NCI-H69 (cell line): ENCODE measurements around the gene DOLK.

Source experiments
- DNase-seq: peaks from one replicate; lab custom pipeline; 2025; lab: John Stamatoyannopoulos, UW

Gene DOLK

DNA sequence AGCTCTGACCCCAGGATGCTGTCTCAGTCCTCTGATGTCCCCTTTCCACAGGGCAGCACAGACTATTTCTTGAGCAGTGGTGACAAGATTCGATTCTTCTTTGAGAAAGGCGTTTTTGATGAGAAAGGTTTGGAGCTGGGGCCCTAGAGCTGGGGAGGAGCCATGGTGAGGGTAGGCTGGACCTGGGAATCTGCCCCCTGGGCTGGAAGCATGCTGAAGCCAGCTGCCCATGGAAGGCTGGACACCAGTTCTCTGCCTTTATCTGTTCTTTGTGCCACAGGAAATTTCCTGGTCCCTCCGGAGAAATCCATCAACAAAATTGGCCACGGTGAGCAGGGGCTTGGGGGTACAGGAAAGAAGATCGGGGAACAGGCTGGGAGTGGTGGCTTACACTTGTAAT lies 13.7 kb downstream of the DOLK start:
- no peak for DNase-seq

DNA sequence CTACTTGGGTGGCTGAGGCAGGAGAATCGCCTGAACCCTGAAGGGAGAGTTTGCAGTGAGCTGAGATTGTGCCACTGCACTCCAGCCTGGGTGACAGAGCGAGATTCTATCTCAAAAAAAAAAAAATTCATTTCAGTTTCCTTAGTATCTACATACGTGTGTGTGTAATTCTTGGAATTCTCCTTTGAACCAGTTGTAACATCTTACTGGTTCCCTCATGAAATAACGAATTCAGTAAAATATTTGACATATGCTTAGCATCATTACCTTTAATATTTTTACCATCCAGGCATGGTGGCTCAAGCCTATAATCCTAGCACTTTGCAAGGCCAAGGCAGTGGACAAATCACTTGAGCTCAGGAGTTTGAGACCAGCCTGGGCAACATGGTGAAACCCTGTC lies 17.8 kb downstream of the DOLK start:
- DNase-seq, result no peak

DNA sequence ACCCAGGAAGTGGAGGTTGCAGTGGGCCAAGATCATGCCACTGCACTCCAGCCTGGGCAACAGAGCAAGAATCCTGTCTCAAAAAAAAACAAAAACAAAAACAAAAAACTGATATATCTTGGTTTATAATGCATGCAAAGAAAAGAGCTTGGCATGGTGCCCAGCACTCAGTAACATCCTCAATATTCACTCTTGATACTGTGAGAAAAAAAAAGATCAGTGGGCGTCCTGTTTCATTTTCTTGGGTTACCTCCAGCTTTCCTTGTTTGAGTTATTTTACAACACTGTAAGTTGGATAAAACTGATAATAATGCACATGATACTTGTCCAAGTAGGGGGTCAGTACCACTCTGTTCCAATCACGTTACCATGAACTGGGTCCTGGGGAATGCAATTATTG lies 18.8 kb downstream of the DOLK start:
- DNase-seq, result no peak

DNA sequence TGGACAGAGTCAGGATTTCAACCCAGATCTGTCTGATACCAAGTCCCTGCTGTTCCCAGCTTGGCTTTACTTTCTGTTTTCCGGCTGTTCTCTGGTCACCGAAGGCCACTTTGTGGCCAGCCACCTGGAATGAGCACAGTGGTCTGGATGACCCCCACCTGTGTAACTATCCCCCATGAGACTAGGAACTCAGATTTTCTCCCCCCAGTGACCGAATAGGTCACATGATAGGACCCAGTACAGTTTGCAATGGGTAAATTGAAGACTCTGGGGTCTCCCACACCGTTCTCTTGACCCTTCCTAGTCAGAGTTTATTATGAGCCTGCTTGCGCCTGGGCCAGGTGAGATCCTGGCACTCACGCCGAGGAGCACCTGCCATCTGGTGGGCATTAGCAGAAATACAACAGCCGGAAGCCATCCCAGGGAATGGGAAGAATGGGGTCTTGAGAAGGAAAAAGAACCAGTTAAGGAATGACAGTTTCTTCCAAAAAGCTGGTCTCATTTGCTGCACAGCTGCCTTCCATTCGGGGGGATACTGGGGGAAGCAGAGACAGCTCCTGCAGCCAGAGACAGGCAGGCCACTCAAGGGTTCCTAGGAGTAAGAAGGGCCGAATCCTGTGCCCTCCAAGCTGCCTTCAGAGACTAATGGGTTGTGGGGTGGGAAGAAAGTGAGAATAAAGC lies 19.5 kb downstream of the DOLK start:
- peak; percentile 76 for DNase-seq

DNA sequence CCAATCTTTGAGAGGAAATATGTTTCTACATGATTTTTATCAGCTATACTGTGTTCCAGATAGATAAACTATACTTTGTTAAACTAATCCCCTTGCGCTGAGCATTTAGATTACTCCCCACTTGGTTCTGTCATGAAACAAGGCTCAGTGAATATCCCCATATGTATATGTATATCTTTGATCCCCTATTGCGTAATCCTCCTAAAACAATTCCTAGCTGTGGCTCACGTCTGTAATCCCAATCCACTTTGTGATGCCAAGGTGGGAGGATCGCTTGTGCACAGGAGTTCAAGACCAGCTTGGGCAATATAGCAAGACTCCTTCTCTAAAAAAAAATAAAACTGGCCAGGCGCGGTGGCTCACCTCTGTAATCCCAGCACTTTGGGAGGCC lies 23.9 kb downstream of the DOLK start:
- no peak for DNase-seq

DNA sequence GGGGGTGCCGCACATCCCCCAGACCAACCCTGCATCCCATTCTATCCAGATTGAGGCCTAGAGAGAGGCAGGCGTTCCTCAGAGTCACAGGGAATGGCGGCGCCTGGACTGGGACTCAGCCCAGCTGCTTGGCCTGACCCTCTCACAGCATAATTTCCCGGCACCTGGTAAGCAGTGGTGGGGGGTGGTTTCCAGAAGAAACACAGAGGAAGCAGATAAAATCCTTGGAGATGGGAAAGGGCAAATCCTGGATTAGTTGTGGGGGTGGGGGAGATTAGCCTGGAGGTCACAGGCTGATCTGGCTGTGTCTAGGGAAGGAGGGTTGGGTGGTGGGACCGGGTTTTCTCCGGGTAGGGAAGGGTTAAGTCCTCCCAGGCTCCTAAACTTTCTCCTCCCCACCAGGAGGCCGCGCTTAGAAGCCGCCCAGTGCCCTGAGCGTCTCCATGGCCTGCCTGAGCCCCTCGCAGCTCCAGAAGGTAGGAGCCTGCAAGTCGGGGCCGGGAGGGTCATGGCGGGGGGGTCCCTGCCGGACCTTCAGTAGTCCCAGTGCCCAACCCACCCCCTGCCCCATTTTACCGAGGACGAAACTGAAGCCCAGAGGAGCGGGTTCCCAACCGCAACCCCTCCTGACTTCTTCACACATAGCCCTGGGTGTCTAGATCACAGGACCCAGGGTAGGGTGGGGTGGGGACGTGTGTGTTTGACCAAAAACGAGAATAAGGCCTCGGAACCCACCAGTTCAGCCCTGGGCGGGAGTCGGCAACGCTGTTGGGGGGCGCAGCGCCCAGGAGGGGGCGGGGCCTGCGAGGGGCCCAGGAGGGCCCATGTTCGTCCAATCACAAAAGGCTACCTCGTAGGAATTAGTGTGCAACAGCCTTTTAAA lies 25.3 kb downstream of the DOLK start:
- no peak for DNase-seq

DNA sequence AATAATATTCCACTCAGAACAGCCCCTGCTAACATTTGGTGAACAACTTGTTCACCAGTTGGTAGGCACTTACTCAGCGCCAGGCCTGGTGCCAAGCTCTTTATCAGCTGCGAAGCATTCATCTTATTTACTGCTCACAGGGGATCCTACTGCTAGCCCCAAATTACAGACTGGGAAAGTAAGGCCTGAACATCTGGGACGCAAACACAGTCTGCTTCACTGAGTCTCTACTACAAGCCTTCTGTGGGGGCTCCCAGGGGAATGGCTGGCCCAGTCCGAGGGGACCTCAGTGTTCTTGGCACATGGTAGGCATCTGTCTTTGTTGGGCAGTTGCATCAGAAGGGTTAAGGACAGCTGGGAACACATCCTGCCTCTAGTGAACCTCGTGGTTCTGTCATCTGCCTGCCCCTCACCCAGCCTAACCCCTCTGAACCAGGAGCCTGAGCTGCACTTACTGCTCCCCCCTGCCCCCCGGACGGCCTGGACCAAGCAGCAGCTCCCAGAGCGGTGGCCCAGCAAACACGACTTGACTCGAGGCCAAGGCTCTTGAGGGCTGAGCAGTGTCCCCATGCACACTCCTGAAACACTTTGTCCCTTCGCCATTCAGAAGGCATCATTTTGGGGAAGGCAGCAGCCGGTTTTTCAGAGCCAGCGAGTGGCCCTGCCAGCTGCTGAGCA lies 26.9 kb downstream of the DOLK start, which contains the start of gene PHYHD1:
Gene PHYHD1 (plus strand): TSS at position 602 of the 678 bp plus-strand sequence. CDS start 1,342 bp downstream, outside the sequence.
- peak; percentile 61 for DNase-seq

DNA sequence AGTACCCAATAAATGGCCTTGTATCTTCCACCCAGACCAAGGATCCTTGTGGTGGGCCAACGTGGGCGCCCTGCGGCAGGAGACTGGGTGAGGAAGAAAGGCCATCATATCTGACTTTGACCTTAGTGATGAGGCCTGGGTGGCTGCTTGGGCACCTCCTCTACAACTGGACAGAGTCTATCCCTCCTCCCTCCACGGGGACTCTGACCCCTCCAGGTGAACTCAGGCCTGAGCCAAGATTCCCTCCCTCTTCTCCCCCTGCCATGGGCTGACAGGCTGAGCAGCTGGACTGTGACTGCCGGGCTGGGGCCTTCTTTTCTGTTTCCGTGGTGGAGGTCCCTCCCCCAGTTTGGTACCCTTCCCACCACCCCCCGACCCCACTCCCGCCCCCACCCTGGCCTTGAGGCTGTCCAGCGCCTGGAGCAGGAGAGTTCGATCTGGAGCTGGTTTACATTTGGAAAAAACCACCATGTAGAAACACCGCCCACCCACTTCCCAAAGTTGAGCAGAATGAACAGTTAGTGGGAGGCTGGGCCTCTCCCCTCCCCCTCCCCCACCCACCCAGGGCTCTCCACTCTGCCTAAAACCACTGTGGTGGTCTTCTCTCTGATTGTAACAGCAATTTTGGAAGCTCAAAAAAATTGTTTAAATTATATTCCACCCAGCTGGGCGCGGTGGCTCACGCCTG lies 27.9 kb downstream of the DOLK start:
- DNase-seq, result no peak

DNA sequence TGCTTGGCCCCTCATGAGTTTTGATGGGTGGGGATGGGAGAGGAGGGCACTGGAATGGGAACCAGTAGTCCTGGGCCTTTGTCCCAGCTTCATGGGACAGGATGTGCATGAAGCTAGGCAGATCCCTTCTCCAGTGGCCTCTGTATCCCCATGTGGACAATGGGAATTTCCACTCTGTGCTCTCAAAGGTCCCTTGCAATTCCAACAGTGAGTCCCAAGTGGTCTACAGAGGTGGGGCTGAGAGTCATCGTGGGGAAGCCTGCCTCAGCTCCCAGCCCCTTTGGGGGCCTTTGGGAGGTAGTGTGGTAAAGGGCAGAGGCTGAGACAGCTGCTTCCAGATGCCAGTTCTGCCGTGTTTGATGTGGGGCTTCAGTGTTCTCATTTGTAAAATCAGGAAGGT lies 28.5 kb downstream of the DOLK start:
- DNase-seq, result no peak

DNA sequence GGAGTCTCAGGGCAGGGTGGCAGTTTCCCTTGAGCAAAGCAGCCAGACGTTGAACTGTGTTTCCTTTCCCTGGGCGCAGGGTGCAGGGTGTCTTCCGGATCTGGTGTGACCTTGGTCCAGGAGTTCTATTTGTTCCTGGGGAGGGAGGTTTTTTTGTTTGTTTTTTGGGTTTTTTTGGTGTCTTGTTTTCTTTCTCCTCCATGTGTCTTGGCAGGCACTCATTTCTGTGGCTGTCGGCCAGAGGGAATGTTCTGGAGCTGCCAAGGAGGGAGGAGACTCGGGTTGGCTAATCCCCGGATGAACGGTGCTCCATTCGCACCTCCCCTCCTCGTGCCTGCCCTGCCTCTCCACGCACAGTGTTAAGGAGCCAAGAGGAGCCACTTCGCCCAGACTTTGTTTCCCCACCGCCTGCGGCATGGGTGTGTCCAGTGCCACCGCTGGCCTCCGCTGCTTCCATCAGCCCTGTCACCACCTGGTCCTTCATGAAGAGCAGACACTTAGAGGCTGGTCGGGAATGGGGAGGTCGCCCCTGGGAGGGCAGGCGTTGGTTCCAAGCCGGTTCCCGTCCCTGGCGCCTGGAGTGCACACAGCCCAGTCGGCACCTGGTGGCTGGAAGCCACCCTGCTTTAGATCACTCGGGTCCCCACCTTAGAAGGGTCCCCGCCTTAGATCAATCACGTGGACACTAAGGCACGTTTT lies 30.1 kb downstream of the DOLK start:
- no peak for DNase-seq

DNA sequence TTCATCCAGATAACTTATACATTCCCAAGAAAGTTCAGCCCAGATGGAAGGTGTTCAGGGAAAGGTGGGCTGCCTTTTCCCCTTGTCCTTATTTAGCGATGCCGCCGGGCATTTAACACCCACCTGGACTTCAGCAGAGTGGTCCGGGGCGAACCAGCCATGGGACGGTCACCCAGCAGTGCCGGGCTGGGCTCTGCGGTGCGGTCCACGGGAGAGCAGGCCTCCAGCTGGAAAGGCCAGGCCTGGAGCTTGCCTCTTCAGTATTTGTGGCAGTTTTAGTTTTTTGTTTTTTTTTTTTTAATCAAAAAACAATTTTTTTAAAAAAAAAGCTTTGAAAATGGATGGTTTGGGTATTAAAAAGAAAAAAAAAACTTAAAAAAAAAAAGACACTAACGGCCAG lies 30.7 kb downstream of the DOLK start:
- no peak for DNase-seq

DNA sequence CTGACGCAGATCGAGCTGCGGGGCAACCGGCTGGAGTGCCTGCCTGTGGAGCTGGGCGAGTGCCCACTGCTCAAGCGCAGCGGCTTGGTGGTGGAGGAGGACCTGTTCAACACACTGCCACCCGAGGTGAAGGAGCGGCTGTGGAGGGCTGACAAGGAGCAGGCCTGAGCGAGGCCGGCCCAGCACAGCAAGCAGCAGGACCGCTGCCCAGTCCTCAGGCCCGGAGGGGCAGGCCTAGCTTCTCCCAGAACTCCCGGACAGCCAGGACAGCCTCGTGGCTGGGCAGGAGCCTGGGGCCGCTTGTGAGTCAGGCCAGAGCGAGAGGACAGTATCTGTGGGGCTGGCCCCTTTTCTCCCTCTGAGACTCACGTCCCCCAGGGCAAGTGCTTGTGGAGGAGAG lies 31.2 kb downstream of the DOLK start:
- DNase-seq, result no peak

DNA sequence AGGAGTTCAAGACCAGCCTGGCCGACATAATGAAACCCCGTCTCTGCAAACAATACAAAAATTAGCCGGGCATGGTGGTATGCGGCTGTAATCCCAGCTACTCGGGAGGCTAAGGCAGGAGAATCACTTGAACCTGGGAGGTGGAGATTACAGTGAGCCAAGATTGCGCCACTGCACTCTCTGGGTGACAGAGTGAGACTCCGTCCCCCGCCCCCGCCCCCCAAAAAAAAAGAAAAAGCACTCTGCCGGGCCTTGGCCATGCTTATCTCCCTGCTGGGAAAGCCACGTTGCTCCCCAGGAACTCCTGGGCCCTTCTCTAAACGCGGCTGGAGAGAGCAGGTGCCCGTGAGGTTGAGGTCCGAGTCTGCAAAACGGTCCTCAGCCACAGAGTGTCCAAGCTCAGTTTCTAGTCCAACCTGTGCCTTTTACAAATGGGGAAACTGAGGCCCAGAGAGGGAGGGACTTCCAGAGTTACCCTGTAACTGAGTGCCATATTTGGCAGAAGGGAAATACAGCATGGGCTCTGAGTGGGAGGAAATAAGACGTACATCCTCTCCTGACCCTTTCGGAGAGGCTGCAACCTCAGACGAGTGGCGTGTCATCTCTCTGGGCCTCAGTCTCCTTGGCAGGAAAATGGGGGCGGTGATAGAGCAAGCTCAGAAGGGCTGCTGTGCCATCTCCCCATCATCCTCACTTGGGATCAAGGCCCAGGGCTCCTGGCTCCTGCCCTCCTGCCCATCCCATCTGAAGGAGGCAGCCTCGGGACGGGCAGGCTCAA lies 33.2 kb downstream of the DOLK start:
- DNase-seq, result no peak

DNA sequence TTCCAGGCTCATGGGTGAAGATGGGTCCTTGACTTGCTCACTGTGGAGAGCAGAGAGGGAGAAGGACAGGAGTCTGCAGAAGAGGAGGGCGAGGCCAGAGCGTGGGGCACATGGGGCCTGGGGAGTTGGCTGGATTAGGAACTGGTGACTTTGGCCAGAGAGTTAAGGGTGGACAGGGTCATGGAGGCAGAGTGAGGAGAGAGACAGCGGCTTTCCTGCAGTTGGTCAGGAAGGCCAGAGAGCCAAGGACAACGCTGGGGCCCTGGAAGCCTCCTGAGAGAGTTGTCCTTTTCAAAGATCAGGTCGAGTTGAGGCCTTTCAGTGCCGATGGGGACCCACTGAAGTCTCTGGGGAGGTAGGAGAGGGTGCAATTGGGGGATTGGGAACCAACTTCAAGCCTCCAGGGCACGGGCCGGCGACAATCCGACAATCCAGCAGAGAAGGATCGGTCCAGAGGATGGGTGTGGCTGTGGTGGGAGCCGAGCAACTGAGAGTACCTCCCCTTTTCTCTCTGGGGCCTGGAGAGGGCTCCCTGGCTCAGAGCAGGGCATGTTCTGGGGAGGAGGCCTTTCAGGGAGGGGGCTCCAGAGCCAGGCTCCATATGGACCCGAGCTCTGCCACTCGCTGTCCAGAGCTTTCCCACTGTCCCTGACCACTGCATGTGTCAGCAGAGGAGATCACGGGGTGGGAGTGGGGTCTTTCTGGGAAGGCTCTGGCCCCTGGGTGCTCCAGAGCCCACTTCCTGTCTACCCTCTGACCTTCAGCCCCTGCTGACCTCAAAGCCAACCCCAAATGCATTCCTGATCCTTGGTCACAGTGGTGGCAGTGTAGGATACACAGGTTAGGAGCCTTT lies 34.1 kb downstream of the DOLK start:
- DNase-seq, result no peak

DNA sequence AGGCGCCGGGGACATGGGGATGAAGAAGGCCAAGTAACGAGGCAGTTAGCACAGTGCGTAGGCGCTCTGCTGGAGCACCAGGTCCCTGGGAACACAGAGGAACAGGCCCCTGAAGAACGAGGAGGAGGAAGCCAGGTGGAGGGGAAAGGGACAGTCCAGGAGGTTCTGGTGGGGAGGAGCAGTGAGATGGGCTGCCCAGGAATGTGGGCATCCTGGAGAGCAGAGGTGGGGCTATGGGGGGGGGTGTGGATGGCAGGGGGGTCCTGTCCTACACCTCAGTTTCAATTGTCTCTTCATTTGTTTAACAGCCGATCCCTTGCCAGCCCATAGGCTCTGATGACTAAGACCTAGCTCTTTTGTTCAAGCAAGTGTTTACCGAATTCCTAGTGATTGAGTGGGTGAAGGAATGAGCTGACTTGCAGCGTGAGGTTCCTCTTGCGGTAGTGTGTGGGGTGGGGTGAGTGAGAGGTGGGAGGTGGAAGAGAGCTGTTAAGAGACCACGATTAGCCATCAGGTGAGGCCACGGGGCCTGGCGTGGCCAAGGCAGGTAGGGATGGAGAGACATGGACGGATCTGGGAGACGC lies 35.0 kb downstream of the DOLK start:
- DNase-seq, result no peak

DNA sequence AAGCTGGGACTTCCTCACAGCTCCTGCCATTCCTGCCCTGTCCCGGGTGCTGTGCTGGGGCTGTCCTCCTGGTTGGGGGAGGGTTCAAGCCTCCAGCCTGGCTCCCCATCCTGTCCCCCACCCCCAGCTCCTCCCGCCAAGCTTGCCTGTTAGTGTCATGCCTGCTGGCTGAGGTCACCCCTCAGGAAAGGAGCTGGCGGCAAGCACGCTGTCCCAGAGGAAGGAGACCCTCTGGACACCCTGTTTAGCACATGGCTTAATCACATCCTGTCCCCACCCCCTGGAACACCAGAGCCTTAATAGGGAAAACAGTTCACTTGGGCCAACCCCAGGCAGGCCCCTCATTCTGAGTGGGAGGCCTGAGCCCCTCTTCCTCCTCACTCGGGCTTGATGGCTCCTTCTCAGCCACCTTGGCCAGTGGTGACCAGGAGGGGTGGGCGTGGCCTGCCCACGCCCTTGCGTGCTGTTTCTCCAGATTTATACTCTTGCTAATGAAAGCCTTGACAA lies 35.8 kb downstream of the DOLK start:
- no peak for DNase-seq

DNA sequence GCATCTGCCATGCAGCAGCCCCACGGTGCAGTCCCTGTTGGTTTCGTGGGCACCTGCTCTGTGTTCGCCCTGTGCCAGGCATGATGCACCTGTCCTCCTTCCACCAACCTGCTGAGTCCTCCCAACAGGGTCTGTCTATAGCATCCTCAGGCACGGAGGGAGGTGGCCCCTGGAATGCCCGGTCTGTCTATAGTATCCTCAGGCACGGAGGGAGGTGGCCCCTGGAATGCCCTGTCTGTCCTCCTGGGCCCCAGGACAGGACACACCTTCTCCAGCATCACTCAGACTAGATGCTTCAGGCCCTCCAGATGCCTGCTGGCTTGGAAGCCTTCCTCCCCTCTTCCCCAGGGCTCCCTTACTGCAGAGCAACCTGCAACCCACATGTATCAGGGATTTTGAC lies 36.5 kb downstream of the DOLK start:
- DNase-seq, result no peak

DNA sequence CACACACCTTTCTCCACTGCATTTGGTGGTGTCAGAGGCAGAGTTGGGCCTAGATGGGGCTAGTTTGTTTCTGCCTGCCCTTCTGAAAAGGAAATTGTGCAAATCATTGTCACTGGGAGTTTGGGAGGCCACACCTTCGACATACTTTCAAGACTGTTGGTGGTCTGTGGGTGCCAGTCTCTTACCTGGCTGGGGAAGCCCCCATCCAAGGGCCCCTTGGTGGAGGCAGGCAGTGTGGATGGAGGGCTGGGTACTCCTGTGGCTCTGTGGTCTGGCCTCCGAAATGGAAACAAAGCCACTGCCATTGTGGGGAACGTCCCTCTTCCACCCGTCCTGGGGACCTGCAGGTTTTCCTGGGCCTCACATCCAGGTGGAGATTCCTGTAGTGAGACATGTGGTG lies 37.5 kb downstream of the DOLK start:
- DNase-seq, result no peak

DNA sequence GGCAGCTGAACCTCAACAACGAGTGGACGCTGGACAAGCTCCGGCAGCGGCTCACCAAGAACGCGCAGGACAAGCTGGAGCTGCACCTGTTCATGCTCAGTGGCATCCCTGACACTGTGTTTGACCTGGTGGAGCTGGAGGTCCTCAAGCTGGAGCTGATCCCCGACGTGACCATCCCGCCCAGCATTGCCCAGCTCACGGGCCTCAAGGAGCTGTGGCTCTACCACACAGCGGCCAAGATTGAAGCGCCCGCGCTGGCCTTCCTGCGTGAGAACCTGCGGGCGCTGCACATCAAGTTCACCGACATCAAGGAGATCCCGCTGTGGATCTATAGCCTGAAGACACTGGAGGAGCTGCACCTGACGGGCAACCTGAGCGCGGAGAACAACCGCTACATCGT lies 39.0 kb downstream of the DOLK start:
- DNase-seq, result no peak
